ENCODE results near the gene ATP13A1. TPM values are rescaled to one million over a fixed set of nuclear protein-coding genes. Genes with fewer than 3 reads are reported as not detected.

ATP13A1 gene
- total RNA-seq, 4 donors from 2014 or later, result 33.4 to 272 (median 109) TPM

DNA sequence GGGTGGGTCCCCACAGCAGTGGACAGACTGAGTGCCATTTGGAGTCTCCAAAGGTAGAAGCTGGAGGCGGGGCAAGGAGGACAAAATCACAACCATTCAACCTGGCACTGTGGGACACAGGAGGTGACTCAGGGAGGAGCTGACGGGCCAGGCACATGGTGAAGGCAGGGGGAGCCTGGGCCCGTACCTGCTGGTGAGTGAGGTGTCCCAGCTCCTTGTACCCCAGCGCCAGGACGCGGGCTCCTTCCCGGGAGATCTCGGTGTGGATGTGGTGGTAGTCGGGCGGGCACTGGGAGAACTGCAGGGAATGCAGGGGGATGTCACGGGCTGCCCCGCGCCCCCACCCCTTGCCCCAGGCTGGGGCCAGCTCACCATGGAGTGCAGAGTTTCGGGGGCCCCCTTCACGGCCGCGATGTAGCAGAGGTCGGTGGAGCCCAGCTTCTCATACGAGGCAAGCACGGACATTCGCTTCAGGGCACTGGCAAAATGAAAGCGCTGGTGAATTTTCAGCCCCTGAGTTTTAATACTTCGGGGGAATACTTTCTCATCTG lies 9.8 kb downstream of the ATP13A1 start:
- TF ChIP-seq, protein P1, sequence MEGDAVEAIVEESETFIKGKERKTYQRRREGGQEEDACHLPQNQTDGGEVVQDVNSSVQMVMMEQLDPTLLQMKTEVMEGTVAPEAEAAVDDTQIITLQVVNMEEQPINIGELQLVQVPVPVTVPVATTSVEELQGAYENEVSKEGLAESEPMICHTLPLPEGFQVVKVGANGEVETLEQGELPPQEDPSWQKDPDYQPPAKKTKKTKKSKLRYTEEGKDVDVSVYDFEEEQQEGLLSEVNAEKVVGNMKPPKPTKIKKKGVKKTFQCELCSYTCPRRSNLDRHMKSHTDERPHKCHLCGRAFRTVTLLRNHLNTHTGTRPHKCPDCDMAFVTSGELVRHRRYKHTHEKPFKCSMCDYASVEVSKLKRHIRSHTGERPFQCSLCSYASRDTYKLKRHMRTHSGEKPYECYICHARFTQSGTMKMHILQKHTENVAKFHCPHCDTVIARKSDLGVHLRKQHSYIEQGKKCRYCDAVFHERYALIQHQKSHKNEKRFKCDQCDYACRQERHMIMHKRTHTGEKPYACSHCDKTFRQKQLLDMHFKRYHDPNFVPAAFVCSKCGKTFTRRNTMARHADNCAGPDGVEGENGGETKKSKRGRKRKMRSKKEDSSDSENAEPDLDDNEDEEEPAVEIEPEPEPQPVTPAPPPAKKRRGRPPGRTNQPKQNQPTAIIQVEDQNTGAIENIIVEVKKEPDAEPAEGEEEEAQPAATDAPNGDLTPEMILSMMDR (IDR thresholded peaks at IDR 0.05; ENCODE audit: low read depth), result no peak

- TF ChIP-seq, protein P1 (IDR thresholded peaks at IDR 0.05; ENCODE audit: low read depth), result no peak
Measured at GRCh38 chr19:19652482-19653295, 10.8 kb downstream of the ATP13A1 start.

DNA sequence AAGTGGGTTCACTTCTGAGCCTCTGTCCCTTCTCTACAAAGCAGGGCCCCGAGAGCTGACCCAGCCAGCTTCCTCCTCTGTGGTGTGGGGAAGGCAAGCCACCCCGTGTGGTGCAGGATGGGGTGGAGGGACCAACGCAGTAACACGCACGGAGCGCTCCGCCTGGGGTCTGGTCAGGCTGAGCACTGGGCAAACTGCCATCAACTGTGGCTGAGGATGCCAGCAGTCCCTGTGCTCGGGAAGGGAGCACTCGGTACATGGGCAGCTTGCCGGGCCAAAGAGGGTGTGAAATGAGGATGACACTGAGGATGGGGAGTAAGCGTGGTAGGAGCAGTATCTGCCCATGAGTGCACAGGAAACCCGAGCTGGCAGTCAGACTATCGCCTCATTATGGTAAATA lies 12.4 kb downstream of the ATP13A1 start:
- TF ChIP-seq, protein P1 (IDR thresholded peaks at IDR 0.05; ENCODE audit: low read depth), result no peak

DNA sequence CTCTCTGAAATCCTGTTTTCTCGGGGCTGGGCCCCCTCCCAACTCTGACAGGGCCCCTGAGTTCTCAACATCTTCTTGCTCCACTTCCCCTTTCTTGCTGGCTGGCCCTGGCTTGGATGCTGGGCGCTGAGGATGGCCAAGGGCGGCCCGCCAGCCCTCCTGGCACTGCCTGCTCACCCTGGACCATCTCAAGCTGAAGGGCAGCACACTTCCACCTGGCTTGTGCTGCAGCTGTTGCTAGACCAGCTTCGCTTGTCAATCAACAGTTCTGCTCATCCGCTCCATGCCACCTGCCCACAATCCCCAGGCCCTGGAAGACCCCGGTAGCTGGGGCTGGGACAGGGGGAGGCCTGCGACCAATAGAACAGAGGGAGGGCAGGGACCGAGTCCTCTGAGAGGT lies 13.1 kb downstream of the ATP13A1 start:
- TF ChIP-seq, protein P1 (IDR thresholded peaks at IDR 0.05; ENCODE audit: low read depth), result no peak

DNA sequence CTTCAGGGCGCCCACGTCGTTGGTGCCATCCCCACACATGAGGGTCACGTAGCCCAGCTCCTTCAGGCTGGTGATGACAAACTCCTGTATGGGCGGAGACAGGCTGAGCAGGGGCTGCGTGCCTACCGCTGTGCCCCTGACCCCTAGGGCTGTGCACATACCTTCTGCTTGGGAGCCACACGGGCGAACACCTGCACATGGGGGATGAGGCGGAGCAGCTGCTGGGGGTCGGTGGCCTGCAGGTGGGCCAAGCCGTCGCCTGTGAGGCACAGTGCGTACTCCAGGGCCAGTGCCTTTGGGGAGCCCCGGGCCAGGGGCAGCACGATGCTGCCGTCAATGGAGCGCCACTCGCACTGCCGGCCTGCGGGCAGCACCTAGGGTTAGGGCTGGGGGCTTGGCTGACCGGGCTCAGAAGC lies 13.9 kb downstream of the ATP13A1 start:
- TF ChIP-seq, protein P1 (IDR thresholded peaks at IDR 0.05; ENCODE audit: low read depth), result no peak

DNA sequence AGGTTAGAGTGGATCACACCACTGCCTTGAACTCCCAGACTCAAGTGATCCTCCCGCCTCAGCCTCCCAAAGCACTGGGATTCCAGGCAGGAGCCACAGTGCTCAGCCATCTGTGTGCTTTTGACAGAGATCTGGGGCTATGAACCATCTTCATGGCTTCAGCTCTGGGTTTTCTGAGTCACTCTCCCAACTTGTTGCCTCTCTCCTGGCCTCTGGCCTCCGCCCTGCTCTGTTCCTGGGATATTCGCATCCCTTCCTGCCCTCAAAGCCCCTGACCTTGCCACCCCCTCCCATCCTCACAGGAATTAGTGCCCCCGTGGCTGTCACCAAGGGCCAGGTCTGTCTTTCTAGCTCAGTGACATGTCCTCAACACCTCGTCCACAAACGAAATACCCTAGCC lies 14.3 kb downstream of the ATP13A1 start:
- TF ChIP-seq, protein P1 (IDR thresholded peaks at IDR 0.05; ENCODE audit: low read depth), result no peak

- TF ChIP-seq, protein P1 (IDR thresholded peaks at IDR 0.05; ENCODE audit: low read depth), result no peak
Measured at GRCh38 chr19:19647037-19647835, 16.2 kb downstream of the ATP13A1 start.
